GM23338 (cell line): ENCODE results near the gene SURF4. TPM values are rescaled to one million over a fixed set of nuclear protein-coding genes. Genes with fewer than 3 reads are reported as not detected.

Source experiments
- ATAC-seq: fragments of 200-7000 bp; cut with Tn5 transposase; 3 replicates; pipeline ENCODE4 v1.9.1; 2020
- DNase-seq: peaks from one replicate; pipeline ENCODE4 v3.0.0-alpha.2; 2015; ENCODE audit warnings: low spot score
- H2AFZ ChIP-seq: fragments of 200-600 bp; sonication (generic); 2 replicates; pipeline ENCODE4 v1.8.0; 2016; ENCODE audit warnings: antibody characterized with exemption, mild to moderate bottlenecking, moderate library complexity
- H3F3A ChIP-seq: fragments of 200-600 bp; sonication (generic); replicated peaks from 2 replicates; pipeline ENCODE4 v1.8.0; 2017; ENCODE audit warnings: antibody characterized with exemption, mixed run types, low read depth
- H3K27ac ChIP-seq: fragments of 200-600 bp; sonication (generic); 2 replicates; pipeline ENCODE4 v1.6.1; 2016; ENCODE audit warnings: low read depth
- H3K27me3 ChIP-seq: fragments of 200-600 bp; sonication (generic); 2 replicates; pipeline ENCODE4 v1.8.0; 2016; ENCODE audit warnings: mild to moderate bottlenecking, mixed run types, moderate library complexity; ENCODE audit not compliant: insufficient read depth
- H3K36me3 ChIP-seq: fragments of 200-600 bp; sonication (generic); 2 replicates; pipeline ENCODE4 v1.8.0; 2016; ENCODE audit warnings: mild to moderate bottlenecking; ENCODE audit not compliant: insufficient read depth
- H3K4me1 ChIP-seq: fragments of 200-600 bp; sonication (generic); 2 replicates; pipeline ENCODE4 v1.8.0; 2016; ENCODE audit warnings: mild to moderate bottlenecking, moderate library complexity; ENCODE audit not compliant: insufficient read depth
- H3K4me2 ChIP-seq: fragments of 200-600 bp; sonication (generic); 2 replicates; pipeline ENCODE4 v1.7.1; 2017; ENCODE audit warnings: mixed run types
- H3K4me3 ChIP-seq: fragments of 200-600 bp; sonication (generic); 2 replicates; pipeline ENCODE4 v1.6.1; 2016; ENCODE audit warnings: mixed run types
- H3K79me2 ChIP-seq: fragments of 200-600 bp; sonication (generic); replicated peaks from 2 replicates; pipeline ENCODE4 v1.8.0; 2017; ENCODE audit warnings: mild to moderate bottlenecking; ENCODE audit not compliant: insufficient read depth
- H3K9me2 ChIP-seq: fragments of 200-600 bp; sonication (generic); 2 replicates; pipeline ENCODE4 v1.8.0; 2017; ENCODE audit not compliant: insufficient read depth
- H4K20me1 ChIP-seq: fragments of 200-600 bp; sonication (generic); replicated peaks from 2 replicates; pipeline ENCODE4 v1.8.0; 2017; ENCODE audit warnings: mild to moderate bottlenecking; ENCODE audit not compliant: insufficient read depth
- H3K27ac Mint-ChIP-seq: 2 replicates; pipeline ENCODE4 v1.8.0; 2020; ENCODE audit warnings: inconsistent platforms, mild to moderate bottlenecking, moderate library complexity, mixed read lengths
- H3K27me3 Mint-ChIP-seq: 3 replicates; pipeline ENCODE4 v1.8.0; 2022; ENCODE audit warnings: low read depth, mild to moderate bottlenecking, moderate library complexity, mixed read lengths, inconsistent platforms; ENCODE audit not compliant: insufficient read depth, poor library complexity
- H3K36me3 Mint-ChIP-seq: 3 replicates; pipeline ENCODE4 v1.8.0; 2021; ENCODE audit warnings: low read depth, mild to moderate bottlenecking, inconsistent platforms, moderate library complexity, mixed read lengths
- H3K4me1 Mint-ChIP-seq: 3 replicates; pipeline ENCODE4 v1.8.0; 2020; ENCODE audit warnings: mild to moderate bottlenecking, inconsistent platforms, mixed read lengths
- H3K4me3 Mint-ChIP-seq: 3 replicates; pipeline ENCODE4 v1.8.0; 2021; ENCODE audit warnings: moderate library complexity, mild to moderate bottlenecking, inconsistent platforms, mixed read lengths
- H3K9me3 Mint-ChIP-seq: 3 replicates; pipeline ENCODE4 v1.8.0; 2020; ENCODE audit warnings: moderate library complexity, mild to moderate bottlenecking, inconsistent platforms, mixed read lengths
- CREB1 ChIP-seq: fragments of 250-450 bp; sonication (Bioruptor Pico); IDR thresholded peaks from 2 replicates; pipeline ENCODE4 v1.5.0; 2020; ENCODE audit warnings: low read depth, mild to moderate bottlenecking, moderate library complexity
- ETS1 ChIP-seq: IDR thresholded peaks from 2 replicates; pipeline ENCODE4 v1.6.1; 2016; ENCODE audit warnings: antibody characterized with exemption
- EZH2phosphoT487 ChIP-seq: fragments of 200-600 bp; sonication (generic); IDR thresholded peaks from one replicate; pipeline ENCODE4 v1.8.1; 2018; ENCODE audit warnings: antibody characterized with exemption; ENCODE audit not compliant: unreplicated experiment
- JUNB ChIP-seq: IDR thresholded peaks from one replicate; pipeline ENCODE4 v1.6.1; 2016; ENCODE audit warnings: antibody characterized with exemption; ENCODE audit not compliant: unreplicated experiment
- NANOG ChIP-seq: IDR thresholded peaks from 2 replicates; pipeline ENCODE4 v1.6.1; 2016; ENCODE audit warnings: antibody characterized with exemption, borderline replicate concordance
- POLR2AphosphoS5 ChIP-seq: IDR thresholded peaks from 2 replicates; pipeline ENCODE4 v1.6.1; 2016; ENCODE audit warnings: antibody characterized with exemption, low read depth
- REST ChIP-seq: IDR thresholded peaks from one replicate; pipeline ENCODE4 v1.6.1; 2018; ENCODE audit warnings: antibody characterized with exemption; ENCODE audit not compliant: unreplicated experiment
- STAT1 ChIP-seq: IDR thresholded peaks from one replicate; pipeline ENCODE4 v1.6.1; 2016; ENCODE audit warnings: antibody characterized with exemption; ENCODE audit not compliant: unreplicated experiment
- ZNF331 ChIP-seq: fragments of 250-450 bp; sonication (Bioruptor Pico); IDR thresholded peaks from 2 replicates; pipeline ENCODE4 v1.5.0; 2020; ENCODE audit warnings: low read depth, mild to moderate bottlenecking, moderate library complexity
- polyA plus RNA-seq: library from polyadenylated mRNA; unstranded; fragments of >200 nt; fragmentation: Nextera tagmentation; extraction: Ambion mirVana; gene quantifications from 2 replicates; pipeline ENCODE4 v1.2.1, GENCODE V29; 2016
- total RNA-seq: library from RNA; depleted of rRNA; stranded (reverse); fragments of >200 nt; shearing (Covaris generic); gene quantifications from 2 replicates; pipeline ENCODE4 v1.2.3, GENCODE V29; 2014
- TF ChIP-seq, protein P1 (sequence below), 2 experiments: fragments of 200-600 bp in 1 of 2; sonication (generic) in 1 of 2; conservative IDR thresholded peaks; 2 replicates each; pipeline versions ENCODE4 v1.5.1 to v1.6.1; 2016 to 2017; ENCODE audit warnings: antibody characterized with exemption in 2 of 2, low read depth in 2 of 2, mild to moderate bottlenecking in 2 of 2, moderate library complexity in 1 of 2

SURF4 gene
- total and polyA plus RNA-seq, 2 experiments from 2014 or later = 66.3 to 242 TPM

GRCh38 chr9:133342069-133342406 is 33.8 kb downstream of the SURF4 start:
- H3K27me3 Mint-ChIP-seq = peaks cover 6% of the 10 kb centered on the region
- Histone ChIP-seq H3K4me1 (peaks cover 5% of the 10 kb centered on the region), H3K27me3 (no peaks in the 10 kb centered on the region), H3K9me2 (no peaks in the 10 kb centered on the region), H3F3A (peaks cover 30% of the 10 kb centered on the region; the same call in 1 of the 2 replicates), H2AFZ (no peak overlapping the region), H3K4me3 (no peak overlapping the region), H3K36me3 (peaks cover 21% of the 10 kb centered on the region), H3K79me2 (peaks cover 19% of the 10 kb centered on the region), H3K4me2 (no peak overlapping the region), H3K27ac (no peak overlapping the region), H4K20me1 (peaks cover 24% of the 10 kb centered on the region)
- no peak overlapping the region for H3K27ac Mint-ChIP-seq
- no peak overlapping the region for H3K4me3 Mint-ChIP-seq
- peaks cover 80% of the 10 kb centered on the region for H3K36me3 Mint-ChIP-seq
- DNase-seq (peak; percentile 77), ATAC-seq (peak; percentile 86)
- H3K4me1 Mint-ChIP-seq = peaks cover 10% of the 10 kb centered on the region
- no peak for TF ChIP-seq ETS1
- TF ChIP-seq CREB1 = no peak
- TF ChIP-seq POLR2AphosphoS5 = no peak
- TF ChIP-seq NANOG = no peak
- TF ChIP-seq, protein P1, sequence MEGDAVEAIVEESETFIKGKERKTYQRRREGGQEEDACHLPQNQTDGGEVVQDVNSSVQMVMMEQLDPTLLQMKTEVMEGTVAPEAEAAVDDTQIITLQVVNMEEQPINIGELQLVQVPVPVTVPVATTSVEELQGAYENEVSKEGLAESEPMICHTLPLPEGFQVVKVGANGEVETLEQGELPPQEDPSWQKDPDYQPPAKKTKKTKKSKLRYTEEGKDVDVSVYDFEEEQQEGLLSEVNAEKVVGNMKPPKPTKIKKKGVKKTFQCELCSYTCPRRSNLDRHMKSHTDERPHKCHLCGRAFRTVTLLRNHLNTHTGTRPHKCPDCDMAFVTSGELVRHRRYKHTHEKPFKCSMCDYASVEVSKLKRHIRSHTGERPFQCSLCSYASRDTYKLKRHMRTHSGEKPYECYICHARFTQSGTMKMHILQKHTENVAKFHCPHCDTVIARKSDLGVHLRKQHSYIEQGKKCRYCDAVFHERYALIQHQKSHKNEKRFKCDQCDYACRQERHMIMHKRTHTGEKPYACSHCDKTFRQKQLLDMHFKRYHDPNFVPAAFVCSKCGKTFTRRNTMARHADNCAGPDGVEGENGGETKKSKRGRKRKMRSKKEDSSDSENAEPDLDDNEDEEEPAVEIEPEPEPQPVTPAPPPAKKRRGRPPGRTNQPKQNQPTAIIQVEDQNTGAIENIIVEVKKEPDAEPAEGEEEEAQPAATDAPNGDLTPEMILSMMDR (conservative IDR thresholded peaks at IDR 0.05; ENCODE audit: low read depth in 2 of 2) = peak; percentile 48 to 69; a peak in 3 of 4 replicates
- no peaks in the 10 kb centered on the region; the same call in 2 of the 3 replicates for H3K9me3 Mint-ChIP-seq

DNA sequence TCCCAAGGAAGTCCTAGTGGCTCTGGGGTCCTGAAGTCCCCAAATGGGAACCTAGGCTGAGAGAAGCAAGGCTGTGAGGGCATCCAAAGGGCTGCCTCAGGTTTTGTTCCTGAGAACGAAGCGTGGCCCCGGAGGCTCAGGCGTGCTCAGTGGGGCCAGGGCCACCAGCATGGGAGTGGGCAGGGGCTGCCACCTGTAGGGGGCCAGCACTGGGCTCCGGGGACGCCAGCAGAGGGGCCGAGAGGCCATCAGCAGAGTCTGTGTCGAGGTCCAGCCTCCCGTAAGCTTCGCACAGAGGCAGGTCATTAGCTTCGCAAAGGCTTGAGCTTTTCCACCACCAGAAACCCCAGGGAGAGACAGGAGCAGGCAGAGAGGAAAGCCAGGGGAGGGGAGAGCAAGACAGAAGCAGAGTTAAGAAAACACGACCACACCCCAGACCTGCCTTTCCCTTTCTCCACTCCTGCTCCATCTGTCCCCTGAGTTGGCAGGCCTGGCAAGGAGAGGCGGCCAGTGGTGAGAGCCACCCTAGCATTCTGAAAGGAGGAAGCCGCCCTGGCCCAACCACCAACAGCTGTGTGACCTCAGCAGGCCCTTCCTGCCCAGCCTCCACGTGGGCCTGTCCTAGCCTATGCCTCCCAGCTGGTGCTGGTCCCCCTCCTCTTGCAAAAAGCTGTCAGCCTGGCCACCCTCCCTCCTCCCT is 34.3 kb downstream of the SURF4 start:
- peaks cover 76% of the 10 kb centered on the region for H3K36me3 Mint-ChIP-seq
- Histone ChIP-seq H3K36me3 (peaks cover 21% of the 10 kb centered on the region), H3K4me2 (no peak overlapping the region), H3K4me1 (peaks cover 3% of the 10 kb centered on the region), H3K4me3 (no peak overlapping the region), H4K20me1 (peaks cover 22% of the 10 kb centered on the region), H3K9me2 (no peaks in the 10 kb centered on the region), H3K27me3 (no peaks in the 10 kb centered on the region), H3F3A (peaks cover 33% of the 10 kb centered on the region; the same call in 1 of the 2 replicates), H3K27ac (no peak overlapping the region), H2AFZ (no peak overlapping the region), H3K79me2 (peaks cover 14% of the 10 kb centered on the region)
- no peak overlapping the region for H3K4me3 Mint-ChIP-seq
- peaks cover 7% of the 10 kb centered on the region for H3K4me1 Mint-ChIP-seq
- H3K27ac Mint-ChIP-seq = no peak overlapping the region
- DNase-seq = no peak
- H3K9me3 Mint-ChIP-seq = no peaks in the 10 kb centered on the region
- peaks cover 6% of the 10 kb centered on the region for H3K27me3 Mint-ChIP-seq
- no peak for ATAC-seq
- TF ChIP-seq REST (no peak), EZH2phosphoT487 (no peak), POLR2AphosphoS5 (no peak), JUNB (no peak), NANOG (no peak), ETS1 (no peak), STAT1 (no peak), ZNF331 (CRISPR knock-in tag) (no peak)
- TF ChIP-seq, protein P1 (conservative IDR thresholded peaks at IDR 0.05; ENCODE audit: low read depth in 2 of 2) = no peak
